Parathyroid adenoma (tissue), 2 donors: ENCODE data around the gene SERPINA3.

Experiments
- H2AFZ ChIP-seq: fragments of 300-600 bp; sonication (generic); one replicate; pipeline ENCODE4 v1.7.0; 2017; ENCODE audit warnings: antibody characterized with exemption, mild to moderate bottlenecking
- H3K27ac ChIP-seq: fragments of 300-600 bp; sonication (generic); one replicate; pipeline ENCODE4 v1.7.0; 2017
- H3K27me3 ChIP-seq: fragments of 300-600 bp; sonication (generic); one replicate; pipeline ENCODE4 v1.7.0; 2017; ENCODE audit warnings: low read length; ENCODE audit not compliant: control insufficient read depth, insufficient read depth
- H3K36me3 ChIP-seq: fragments of 300-600 bp; sonication (generic); one replicate; pipeline ENCODE4 v1.7.0; 2017; ENCODE audit warnings: low read length; ENCODE audit not compliant: control insufficient read depth, insufficient read depth
- H3K4me1 ChIP-seq: fragments of 300-600 bp; sonication (generic); one replicate; pipeline ENCODE4 v1.7.0; 2017; ENCODE audit warnings: control low read depth
- H3K4me2 ChIP-seq: fragments of 300-600 bp; sonication (generic); one replicate; pipeline ENCODE4 v1.7.0; 2017; ENCODE audit warnings: low read length
- H3K4me3 ChIP-seq: fragments of 300-600 bp; sonication (generic); one replicate; pipeline ENCODE4 v1.7.0; 2017; ENCODE audit warnings: low read depth, low read length
- H3K79me2 ChIP-seq: fragments of 300-600 bp; sonication (generic); one replicate; pipeline ENCODE4 v1.7.0; 2017; ENCODE audit warnings: control low read depth
- H3K9ac ChIP-seq: fragments of 300-600 bp; sonication (generic); one replicate; pipeline ENCODE4 v1.7.0; 2017; ENCODE audit warnings: mild to moderate bottlenecking
- H3K9me3 ChIP-seq: fragments of 300-600 bp; sonication (generic); one replicate; pipeline ENCODE4 v1.7.0; 2017; ENCODE audit warnings: low read length; ENCODE audit not compliant: control insufficient read depth
- CTCF ChIP-seq: fragments of 300-600 bp; sonication (generic); IDR thresholded peaks from one replicate; pipeline ENCODE4 v1.7.0; 2017; ENCODE audit warnings: antibody characterized with exemption, mild to moderate bottlenecking
- donor health status: primary hyperparathyroidism.

Gene SERPINA3

DNA sequence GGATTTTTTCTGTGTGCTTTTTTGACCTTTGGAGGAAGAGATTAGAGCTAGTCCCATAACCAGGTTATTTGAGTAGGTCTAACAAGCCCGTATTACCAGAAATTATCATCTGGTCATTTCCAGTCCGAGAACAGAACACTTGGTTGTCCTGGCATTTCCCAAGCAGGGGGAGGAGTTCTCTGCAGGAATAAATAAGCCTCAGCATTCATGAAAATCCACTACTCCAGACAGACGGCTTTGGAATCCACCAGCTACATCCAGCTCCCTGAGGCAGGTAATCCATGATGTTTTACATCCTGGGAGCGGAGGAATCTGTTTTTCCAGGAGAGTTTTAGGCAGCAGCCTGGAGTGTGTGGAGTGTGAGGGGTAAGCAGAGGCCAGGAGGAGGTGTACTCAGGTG is at the start of gene SERPINA3:
TSS of gene SERPINA3 (plus strand) at position 218 of the 400 bp plus-strand sequence. CDS start 2,051 bp downstream, outside the sequence.
- Histone ChIP-seq H3K4me3 (no peak within 1 kb of the TSS), H3K36me3 (no peaks in the 10 kb centered on the region), H3K9me3 (no peaks in the 10 kb centered on the region), H2AFZ (peak within 1 kb of the TSS; percentile 28), H3K9ac (no peak within 1 kb of the TSS), H3K4me2 (no peak within 1 kb of the TSS), H3K79me2 (no peaks in the 10 kb centered on the region), H3K27me3 (no peaks in the 10 kb centered on the region), H3K27ac (no peak within 1 kb of the TSS), H3K4me1 (no peaks in the 10 kb centered on the region)
- no peak for TF ChIP-seq CTCF

DNA sequence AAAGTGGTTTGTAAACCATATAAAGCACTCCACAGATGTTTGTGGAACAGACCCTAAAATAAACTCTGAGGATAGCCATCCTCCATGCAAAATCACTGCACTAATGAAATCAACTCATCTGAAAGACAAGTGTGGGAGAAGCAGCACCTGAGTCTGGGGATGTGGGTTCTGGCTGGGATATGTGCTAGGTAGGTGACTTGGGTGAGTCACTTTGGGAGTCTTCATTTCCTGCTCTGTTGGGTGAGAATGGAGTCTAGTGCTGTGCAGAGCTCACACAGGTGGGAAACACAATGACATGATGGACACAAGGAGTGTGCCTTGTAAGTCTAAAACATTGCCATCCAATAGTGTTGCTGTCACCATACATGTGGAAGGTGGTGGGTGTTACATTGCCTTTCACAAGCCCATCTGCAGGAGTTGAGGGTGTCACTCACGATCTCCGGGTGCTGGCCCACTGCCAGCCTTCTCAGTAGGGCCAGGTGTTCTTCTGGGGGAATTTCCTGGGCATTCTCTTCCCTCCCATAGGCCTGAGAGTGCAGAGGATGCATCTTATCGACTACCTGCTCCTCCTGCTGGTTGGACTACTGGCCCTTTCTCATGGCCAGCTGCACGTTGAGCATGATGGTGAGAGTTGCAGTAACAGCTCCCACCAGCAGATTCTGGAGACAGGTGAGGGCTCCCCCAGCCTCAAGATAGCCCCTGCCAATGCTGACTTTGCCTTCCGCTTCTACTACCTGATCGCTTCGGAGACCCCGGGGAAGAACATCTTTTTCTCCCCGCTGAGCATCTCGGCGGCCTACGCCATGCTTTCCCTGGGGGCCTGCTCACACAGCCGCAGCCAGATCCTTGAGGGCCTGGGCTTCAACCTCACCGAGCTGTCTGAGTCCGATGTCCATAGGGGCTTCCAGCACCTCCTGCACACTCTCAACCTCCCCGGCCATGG is 49.0 kb upstream of the SERPINA3 start:
- no peak for TF ChIP-seq CTCF
- no peaks in the 10 kb centered on the region for H3K36me3 ChIP-seq
- H3K27ac ChIP-seq = no peak overlapping the region
- no peak overlapping the region for H3K4me3 ChIP-seq
- H3K27me3 ChIP-seq = no peaks in the 10 kb centered on the region
- no peaks in the 10 kb centered on the region for H3K9me3 ChIP-seq
- H3K4me1 ChIP-seq = no peaks in the 10 kb centered on the region
- H3K9ac ChIP-seq = no peak overlapping the region
- H2AFZ ChIP-seq = no peak overlapping the region
- H3K79me2 ChIP-seq = no peaks in the 10 kb centered on the region
- H3K4me2 ChIP-seq = no peak overlapping the region

- H3K4me3 ChIP-seq = no peak overlapping the region
- no peaks in the 10 kb centered on the region for H3K36me3 ChIP-seq
- no peak overlapping the region for H3K27ac ChIP-seq
- no peak for TF ChIP-seq CTCF
- no peaks in the 10 kb centered on the region for H3K9me3 ChIP-seq
- H3K4me2 ChIP-seq = no peak overlapping the region
- no peak overlapping the region for H3K9ac ChIP-seq
- no peaks in the 10 kb centered on the region for H3K79me2 ChIP-seq
- H3K4me1 ChIP-seq = no peaks in the 10 kb centered on the region
- no peaks in the 10 kb centered on the region for H3K27me3 ChIP-seq
- no peak overlapping the region for H2AFZ ChIP-seq
Observed at GRCh38 chr14:94564381-94564780, 47.8 kb upstream of the SERPINA3 start.

- no peaks in the 10 kb centered on the region for H3K36me3 ChIP-seq
- H2AFZ ChIP-seq = no peak overlapping the region
- H3K27ac ChIP-seq = no peak overlapping the region
- TF ChIP-seq CTCF = no peak
- no peak overlapping the region for H3K4me3 ChIP-seq
- no peaks in the 10 kb centered on the region for H3K9me3 ChIP-seq
- H3K4me2 ChIP-seq = no peak overlapping the region
- H3K79me2 ChIP-seq = no peaks in the 10 kb centered on the region
- H3K27me3 ChIP-seq = no peaks in the 10 kb centered on the region
- no peak overlapping the region for H3K9ac ChIP-seq
- H3K4me1 ChIP-seq = no peaks in the 10 kb centered on the region
Observed at GRCh38 chr14:94568186-94568585, 44.0 kb upstream of the SERPINA3 start.
